Glomerular endothelial cell (primary cell): ENCODE results near the gene PLD3. TPM values are rescaled to one million over a fixed set of nuclear protein-coding genes. Genes with fewer than 3 reads are reported as not detected.

Source experiments
- DNase-seq: peaks from one replicate; pipeline ENCODE4 v3.0.0-alpha.2; 2011; ENCODE audit warnings: low read depth, low spot score; ENCODE audit errors: extremely low read depth
- total RNA-seq: library from RNA; depleted of rRNA; stranded (reverse); fragments of >200 nt; gene quantifications from 2 replicates; pipeline ENCODE4 v1.2.3, GENCODE V29; 2015

Gene PLD3
- total RNA-seq, 1 donor from 2014 or later, result 505 TPM

DNA sequence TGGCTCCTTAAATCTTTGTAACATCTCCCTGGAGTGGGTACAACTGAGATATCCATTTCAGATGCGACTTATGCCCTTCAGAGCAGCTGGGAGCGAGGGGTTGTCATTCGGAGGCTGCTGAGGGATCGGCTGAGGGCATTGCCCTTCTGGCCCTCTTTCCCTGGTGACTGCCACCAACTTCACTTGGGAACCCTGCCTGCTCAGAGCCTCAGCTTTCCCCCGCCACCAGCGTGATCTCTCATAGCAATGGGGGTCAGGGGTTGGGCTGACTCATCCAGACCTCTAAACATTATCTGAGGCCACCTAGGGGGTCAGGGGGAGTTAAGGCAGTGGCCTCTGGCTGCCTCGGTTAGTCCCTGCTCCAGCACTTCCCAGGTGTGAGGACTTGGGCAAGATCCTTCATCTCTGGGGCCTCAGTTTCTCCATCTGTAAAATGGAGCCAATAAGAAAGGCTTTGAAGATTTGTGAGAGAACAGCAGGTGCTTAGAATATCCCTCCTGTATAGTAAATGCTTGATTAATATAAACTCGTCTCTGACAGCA lies 63.5 kb downstream of the PLD3 start:
- DNase-seq, result no peak

DNA sequence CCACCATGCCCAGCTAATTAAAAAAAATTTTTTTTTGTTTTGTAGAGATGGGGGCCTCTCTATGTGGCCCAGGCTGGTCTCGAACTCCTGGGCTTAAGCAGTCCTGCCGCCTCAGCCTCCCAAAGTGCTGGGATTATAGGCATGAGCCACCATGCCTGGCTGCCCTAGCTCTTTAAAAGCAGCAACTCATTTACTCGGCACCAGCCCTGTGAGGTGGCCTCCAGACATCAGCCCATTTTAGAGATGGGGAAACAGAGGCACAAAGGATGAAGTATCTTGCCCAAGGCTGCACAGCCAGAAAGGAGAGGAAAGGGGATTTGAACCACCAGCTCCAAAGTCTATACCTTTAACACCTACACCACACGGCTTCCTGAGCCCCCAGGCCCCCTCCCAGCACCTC lies 64.4 kb downstream of the PLD3 start:
- no peak for DNase-seq

DNA sequence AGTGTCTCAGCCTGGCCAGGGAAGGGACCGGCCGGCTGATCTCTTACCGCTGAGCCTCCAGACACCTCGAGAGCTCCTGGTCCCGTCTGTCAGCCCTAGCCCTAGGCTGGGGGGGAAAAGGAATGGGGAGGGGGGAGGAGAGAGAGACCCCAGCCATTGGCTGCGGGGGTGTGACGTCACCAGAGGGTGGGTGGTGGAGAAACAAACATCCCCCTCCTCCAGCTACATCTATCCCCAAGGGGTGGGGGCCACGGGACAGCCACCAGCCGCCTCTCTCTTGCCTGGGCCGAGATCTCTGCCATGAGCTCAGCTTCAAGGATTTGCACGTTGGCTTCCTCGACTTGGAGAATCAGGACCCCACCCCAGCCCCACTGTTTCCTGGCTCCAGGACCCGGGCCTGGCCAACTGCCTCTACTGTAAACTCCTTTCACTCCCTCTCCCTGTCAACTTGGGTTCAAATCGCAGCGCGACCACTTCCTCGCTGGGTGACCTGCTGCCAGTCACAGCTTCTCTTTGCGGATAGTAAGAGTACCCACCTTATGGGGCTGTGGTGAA lies 64.9 kb downstream of the PLD3 start, which contains the start of gene PRX:
PRX (minus strand) TSS at position 88 of the 555 bp plus-strand sequence. CDS start 5,446 bp downstream, outside the sequence.
- no peak for DNase-seq

DNA sequence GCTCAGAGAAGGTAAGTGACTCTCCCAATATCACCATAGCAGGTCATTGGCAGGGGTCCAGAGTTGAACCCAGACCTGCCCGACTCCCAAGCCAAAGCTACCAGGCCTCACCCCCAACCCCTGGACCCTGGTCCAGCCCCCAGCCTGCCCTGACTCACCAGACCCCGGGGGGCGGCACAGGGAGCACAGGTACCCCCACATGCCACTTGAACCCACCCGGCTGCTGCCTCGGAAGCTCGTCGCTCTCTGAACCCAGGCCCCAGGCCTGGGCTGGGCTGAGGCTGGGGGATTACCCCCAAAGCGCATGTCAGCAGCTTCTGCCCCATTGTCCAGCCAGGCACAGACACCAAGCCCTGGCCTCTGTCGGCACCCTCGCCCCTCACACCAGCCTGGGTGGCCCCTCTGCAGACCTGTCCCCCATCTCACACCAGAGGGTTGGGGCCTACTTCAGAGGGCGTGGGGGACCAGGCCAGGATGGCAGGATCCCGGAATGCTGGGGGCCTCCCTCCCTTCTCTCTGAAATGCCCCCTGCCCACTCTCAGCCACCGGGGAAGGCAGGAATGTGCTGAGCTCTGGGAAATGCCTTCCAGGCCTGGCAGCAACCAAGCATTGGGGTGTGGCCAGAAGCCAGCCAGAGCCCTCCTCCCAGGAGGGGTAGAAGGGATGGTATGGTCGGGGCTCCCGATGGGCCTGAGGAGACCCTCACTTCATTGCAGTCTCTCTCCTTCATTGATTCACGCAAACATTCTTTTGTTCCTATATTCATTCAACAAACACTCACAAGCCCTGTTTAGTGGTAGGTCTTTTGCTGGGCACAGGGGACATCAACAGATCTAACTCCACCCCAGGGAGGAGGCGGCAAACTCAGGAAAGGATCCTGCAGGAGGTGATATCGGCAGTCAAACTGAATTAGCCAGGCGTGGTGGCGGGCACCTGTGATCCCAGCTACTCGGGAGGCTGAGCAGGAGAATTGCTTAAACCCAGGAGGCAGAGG lies 66.3 kb downstream of the PLD3 start:
- no peak for DNase-seq

DNA sequence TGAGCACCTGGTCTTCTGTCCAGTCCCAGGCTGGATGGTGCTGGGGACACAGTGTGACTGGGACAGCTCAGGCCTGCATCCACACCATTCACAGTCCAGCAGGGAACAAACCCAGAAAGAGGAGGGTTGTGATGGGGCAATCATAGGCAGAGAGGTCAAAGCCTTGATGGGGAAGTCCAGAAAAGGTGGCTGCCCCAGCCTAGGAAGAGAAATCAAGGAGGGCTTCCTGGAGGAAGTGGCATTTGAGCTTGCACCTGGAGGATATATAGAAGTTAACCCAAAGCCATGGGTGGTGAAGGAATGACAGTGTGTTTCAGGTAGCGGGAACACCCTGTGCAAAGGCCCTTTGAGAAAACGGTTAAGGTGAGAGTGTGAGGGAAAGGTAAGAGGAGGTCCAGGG lies 67.3 kb downstream of the PLD3 start:
- DNase-seq, result no peak

DNA sequence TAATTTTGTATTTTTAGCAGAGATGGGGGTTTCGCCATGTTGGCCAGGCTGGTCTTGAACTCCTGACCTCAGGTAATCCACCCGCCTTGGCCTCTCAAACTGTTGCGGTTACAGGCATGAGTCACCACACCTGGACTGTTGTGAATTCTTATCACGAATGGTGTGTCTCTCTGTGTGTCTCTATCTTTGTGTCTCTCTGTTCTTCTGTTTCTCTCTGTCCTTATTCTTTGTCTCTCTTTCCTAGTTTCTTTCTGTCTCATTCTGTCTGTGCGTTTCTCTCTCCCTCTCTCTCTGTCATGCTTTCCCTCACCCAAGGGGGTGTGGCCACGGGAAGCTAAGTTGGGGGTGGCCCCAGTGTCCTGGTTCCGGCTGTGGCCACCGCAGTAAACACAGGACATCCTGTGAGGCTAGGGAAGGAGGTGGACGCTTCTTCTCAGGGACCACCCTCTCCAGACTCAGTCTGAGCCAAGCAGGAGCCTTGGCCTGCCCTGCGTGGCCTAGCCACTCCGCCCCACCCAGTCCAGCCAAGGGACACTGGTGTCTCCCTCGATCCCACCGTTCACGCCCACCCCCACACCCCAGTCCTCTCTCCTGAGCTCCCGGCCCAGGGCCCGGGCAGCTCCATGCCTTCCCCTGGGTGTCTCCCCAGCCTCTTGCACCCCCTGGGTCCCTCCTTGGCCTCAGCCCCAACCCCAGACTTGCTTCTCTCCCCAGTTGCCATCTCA lies 68.6 kb downstream of the PLD3 start:
- no peak for DNase-seq

GRCh38 chr19:40417643-40417981 lies 69.1 kb downstream of the PLD3 start:
- DNase-seq, result no peak

DNA sequence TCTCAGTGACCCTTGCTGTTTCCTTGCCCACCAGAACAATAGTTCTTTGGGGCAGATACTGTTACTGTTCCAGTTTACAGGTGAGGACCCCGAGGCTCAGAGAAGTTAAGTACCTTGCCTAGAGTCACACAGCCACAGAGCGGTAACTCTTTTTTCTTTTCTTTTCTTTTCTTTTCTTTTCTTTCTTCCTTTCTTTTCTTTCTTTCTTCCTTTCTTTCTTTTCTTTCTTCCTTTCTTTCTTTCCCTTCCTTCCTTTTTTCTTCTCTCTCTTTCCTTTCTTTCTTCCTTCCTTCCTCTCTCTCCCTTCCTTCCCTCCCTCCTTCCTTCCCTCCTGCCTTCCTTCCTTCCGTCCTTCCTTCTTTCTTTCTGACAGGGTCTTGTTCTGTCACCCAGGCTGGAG lies 69.5 kb downstream of the PLD3 start:
- DNase-seq, result no peak

DNA sequence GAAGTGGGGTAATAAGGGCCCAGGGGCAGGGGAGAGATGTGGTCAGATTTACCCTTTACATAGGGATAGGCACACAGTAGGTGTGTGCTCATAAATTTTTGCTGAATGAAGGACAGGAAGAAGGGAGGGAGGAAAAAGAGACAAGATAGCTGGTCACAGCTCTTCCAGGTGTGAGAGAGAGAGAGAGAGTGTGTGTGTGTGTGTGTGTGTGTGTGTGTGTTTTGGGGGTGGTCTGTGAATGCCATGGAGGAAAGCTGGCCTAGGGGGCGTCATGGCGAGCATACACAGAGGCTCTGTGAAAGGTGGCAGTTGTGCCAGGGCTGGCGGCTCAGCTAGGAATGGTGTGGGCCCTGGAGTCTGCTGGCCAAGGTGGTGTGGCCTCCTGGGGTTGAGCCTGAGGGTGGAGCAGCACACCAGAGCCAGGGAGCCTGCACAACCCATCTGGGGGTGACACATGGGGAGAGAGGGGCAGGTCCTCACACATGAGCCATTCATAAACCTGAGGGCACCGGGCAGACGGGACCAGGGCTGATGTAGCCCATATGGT lies 70.6 kb downstream of the PLD3 start:
- DNase-seq, result no peak

DNA sequence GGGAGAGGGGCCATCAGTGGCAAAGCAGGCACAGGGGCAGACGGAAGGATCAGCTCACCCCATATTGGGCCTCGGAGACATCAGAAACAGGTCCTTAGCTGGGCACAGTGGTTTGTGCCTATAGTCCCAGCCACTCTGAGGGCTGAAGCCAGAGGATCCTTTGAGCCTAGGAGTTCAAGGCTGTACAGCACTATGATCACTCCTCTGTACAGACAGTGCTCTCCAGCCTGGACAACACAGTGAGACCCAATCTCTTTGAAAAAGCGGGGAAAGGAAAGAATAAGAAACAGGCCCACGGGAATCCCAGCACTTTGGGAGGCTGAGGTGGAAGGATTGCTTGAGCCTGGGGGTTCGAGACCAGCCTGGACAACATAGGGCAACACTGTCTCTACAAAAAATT lies 71.3 kb downstream of the PLD3 start:
- no peak for DNase-seq

DNA sequence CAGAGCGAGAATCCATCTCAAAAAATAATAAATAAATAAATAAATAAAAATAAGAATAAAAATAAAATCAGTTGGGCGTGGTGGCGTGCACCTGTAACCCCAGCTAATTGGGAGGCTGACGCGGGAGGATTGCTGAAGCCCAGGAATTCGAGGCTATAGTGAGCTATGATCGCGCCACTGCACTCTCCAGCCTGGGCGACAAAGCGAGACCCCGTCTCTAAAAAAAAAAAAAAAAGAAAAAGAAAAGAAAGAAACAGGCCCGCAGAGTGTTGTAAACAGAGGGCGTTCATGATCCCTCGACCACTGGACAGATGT lies 71.9 kb downstream of the PLD3 start:
- no peak for DNase-seq

DNA sequence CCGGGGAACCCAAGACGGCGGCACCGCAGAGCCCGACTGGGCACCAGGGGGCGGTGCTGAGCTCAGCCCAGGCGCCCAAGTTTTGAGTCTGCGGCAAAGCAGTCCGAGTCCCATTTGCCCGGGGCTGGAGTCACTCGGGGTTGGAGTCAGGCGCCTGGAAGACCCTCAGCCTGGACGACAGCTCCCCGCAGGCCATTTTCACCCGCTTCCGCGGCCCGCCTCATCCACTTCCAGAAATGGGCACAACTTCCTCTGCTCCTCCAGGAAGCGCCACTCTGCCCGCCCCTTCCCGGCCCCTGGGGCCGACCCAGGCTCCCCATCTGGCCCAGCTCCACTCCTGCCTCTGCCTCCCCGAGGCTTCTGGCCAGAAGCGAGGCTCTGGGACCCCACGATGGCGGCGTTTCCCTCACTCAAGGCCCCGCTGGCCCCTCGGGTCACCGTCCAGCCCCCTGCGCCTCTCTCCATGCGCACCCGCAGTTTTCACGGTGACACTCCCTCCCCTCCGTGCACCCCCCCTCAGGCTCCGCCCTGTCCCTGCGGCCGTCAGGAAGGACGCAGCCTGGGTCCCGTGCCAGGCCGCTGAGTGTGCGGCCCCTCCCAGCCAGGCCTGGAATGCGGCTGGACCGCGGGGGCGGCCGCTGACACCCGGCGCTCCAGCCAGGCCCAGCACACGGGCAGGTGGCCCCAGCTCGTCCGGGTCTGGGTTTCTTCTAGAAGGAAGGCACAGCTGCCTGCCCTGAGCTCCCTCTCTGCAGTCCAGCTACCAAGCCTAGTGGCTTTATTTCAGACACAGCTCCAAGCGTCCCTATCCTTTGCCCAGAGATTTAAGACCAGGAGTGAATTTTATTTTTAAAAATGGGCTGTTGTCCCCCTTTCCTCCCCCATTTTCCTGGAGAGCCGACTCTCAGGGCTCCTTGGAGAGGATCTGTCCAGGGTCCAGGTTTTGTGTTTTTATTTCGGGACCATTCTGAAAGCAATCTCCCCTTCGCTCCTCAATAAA lies 72.6 kb downstream of the PLD3 start:
- no peak for DNase-seq

DNA sequence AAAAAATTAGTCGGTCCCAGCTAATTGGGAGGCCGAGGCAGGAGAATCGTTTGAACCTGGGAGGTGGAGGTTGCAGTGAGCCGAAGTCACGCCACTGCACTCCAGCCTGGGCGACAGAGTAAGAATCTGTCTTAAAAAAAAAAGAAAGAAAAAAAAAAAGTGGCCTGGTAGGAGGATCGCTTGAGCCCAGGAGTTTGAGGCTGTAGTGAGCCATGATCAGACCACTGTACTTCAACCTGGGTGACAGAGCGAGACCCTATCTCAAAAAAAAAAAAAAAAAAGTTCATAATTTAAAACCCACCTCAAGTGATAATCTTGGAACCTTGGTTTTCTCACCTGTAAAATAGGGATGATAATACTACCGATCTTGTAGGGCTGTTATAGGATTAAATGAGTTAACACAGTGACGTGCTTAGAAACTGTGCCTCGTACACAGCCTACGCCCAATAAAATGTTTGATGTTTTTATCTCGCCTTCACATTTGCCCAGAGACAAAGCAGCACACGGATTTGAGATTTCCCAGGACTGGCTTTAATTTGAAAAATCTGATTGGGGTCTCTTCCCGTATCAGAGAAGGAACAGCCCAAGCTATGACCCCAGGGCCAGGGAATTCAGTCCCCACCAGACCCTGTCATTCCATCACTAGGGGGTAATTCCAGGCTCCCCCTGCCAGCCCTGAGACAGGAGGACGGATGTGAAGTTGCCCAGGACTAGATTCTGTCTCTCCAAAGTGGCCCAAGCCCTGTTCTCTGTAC lies 73.7 kb downstream of the PLD3 start:
- DNase-seq, result no peak

DNA sequence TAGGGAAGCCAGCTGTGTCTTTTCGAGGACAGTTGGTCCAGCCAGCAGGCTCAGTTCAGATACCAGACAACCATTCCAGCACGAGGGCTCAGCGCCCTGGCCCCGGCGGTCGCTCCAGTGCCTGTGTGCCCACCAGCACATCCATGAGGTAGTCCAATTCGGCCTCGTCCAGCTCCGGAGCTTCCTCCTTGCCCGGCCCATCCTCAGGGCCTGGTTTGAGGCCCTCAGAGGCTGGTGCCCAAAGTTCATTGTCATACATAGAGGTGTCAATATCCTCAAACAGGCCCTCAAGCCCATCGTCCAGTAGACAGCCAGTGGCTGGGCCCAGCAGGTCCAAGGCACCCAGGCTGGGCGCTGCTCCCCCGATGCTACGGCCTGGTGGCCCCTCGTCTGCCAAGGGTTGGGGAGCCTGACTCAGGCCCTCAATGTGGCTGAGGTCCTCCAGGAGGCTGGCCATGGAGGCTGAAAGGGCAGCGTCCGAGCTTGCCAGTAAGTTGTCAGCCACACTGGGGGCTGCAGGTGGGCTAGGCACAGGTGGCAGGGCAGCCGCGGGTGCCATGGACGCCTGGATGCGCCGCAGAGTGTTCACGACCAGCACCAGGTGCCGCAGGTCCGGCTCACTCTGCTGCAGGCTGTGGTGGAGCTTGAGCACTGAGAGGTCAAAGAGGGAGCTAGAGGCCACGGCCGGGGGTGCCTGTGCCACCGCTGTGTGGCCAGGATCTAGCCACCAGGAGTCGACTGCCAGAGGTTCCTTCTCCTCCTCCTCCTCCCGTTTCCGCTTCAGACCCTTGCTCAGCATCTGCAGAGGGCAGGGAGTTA lies 74.5 kb downstream of the PLD3 start:
- no peak for DNase-seq

- DNase-seq, result no peak
These were observed 75.4 kb downstream of the PLD3 start for GRCh38 chr19:40423938-40424337.

GRCh38 chr19:40424637-40425449 lies 76.3 kb downstream of the PLD3 start:
- DNase-seq, result no peak

DNA sequence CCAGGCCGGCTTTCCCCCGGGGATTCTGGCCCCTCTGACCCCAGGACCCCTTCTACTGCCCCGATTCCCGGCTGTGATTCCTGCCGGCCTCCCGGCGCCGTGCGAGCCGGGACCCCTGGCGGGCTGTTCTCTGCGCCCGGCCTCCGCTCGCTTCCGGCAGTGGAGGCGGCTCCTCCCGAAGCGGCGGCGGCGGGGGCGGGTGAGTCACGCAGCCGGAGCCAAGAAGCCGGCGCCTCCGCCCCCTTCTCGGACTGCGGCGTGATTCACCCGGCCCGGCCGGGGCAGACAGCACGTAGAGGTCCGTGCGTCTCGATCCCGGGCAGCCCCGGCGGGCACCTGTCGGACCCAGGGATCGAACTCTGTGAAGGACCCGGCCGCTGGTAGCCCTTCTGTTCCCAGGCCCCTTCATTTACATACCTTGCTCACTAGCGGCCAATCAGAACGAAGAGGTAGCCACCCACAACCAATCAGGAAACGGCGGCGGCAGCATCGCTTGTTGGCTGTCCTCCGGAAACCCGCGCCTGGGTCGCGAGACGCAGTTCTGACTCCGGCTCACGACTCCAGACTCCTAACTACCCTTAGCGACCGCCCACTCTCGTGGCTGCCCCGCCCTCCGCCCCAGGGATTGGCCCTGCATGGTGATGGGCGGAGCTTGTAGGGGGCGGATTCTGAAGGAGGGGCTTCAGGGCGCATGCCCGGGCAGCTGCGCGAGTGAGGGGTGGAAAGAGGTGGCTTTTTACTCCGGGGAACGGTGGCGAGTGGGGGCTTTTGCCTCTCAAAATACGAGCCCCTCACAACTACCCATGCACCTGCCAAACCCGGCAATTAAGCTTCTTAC lies 77.2 kb downstream of the PLD3 start, which contains the start of gene SERTAD1:
SERTAD1 (minus strand) TSS at position 543 of the 838 bp plus-strand sequence. CDS start 2,446 bp downstream, outside the sequence.
- peak; percentile 96 for DNase-seq
